Measurements from ENCODE around the gene GIGYF2.
"Not testable (repeated sequence)": the region's sequence is repeated elsewhere in the genome, so short reads cannot be mapped to it uniquely, and the experiment has no call there.

GIGYF2 gene

DNA sequence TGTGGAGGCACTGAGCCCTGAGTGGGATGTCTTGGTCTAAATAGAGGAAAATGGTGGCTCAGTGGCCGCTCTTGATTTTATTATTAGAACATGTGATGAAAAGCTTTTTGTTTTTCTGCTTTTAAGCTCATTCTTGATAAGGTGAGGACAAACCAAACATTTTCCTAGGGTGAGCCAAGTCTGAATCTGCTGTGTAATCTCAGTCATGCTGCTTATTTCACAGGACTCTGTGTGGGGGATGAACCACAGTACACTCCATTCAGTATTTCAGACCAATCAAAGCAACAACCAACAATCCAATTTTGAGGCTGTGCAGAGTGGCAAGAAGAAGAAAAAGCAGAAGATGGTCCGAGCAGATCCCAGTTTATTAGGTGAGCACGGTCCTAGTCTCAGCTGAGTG, 152.9 kb downstream of the GIGYF2 start:
- H3K27me3 ChIP-seq (replicated peaks; ENCODE audit: control insufficient read depth, insufficient read depth, low read length): no peaks in the 10 kb centered on the region
- TF ChIP-seq CTCF (IDR thresholded peaks at IDR 0.05; ENCODE audit: insufficient read depth, low read length, poor library complexity, severe bottlenecking): no peak
- no peak overlapping the region for H3K4me3 ChIP-seq (replicated peaks; ENCODE audit: low read depth, low read length)
- H3K36me3 ChIP-seq (ENCODE audit: control insufficient read depth, insufficient read depth, low read length): peaks cover 19% of the 10 kb centered on the region
- DNase-seq (ENCODE audit: extremely low read depth, insufficient read length): no peak

DNA sequence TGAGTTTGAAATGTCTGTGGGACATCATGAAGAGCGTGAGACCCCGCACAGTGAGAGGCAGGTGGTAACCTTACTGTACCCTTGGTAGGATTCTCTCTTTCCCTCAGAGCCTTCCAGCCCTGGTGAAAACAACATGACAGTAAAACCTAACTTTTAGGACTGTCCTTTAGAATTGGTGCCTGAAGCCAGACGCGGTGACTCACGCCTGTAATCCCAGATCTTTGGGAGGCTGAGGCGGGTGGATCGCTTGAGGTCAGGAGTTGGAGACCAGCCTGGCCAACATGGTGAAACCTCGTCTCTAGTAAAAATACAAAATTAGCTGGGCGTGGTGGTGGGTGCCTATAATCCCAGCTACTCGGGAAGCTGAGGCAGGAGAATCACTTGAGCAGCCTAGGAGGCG, 154.9 kb downstream of the GIGYF2 start:
- DNase-seq (ENCODE audit: extremely low read depth, insufficient read length); H3K27me3 ChIP-seq (replicated peaks; ENCODE audit: control insufficient read depth, insufficient read depth, low read length); H3K4me3 ChIP-seq (replicated peaks; ENCODE audit: low read depth, low read length): not testable (repeated sequence)
- peaks cover 26% of the 10 kb centered on the region for H3K36me3 ChIP-seq (ENCODE audit: control insufficient read depth, insufficient read depth, low read length)

DNA sequence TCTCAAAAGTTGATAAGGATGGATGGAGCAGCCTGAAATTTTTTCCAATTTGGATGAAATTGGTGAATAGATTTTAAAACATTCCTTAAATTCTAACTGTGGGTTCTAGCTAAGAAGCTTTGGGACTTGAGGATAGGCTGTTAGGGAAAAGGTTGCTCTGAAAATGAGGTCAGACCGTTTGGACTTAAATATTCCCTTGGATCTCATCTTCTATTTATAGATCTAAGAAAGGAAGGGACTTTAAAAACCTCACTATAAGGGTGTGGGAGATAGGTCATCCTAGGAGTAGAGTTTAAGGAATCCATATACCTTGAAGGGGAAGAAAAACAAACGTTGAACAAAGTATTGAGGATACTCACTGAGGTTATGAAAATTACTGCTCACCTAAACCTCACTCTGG, 155.5 kb downstream of the GIGYF2 start:
- peaks cover 29% of the 10 kb centered on the region for H3K36me3 ChIP-seq (ENCODE audit: control insufficient read depth, insufficient read depth, low read length)
- no peak overlapping the region for H3K4me3 ChIP-seq (replicated peaks; ENCODE audit: low read depth, low read length)
- no peaks in the 10 kb centered on the region for H3K27me3 ChIP-seq (replicated peaks; ENCODE audit: control insufficient read depth, insufficient read depth, low read length)
- no peak for DNase-seq (ENCODE audit: extremely low read depth, insufficient read length)
- no peak for TF ChIP-seq CTCF (IDR thresholded peaks at IDR 0.05; ENCODE audit: insufficient read depth, low read length, poor library complexity, severe bottlenecking)

GRCh38 chr2:232854082-232854481, 157.0 kb downstream of the GIGYF2 start:
- DNase-seq (ENCODE audit: extremely low read depth, insufficient read length): no peak
- no peak for TF ChIP-seq CTCF (IDR thresholded peaks at IDR 0.05; ENCODE audit: insufficient read depth, low read length, poor library complexity, severe bottlenecking)
- Histone ChIP-seq H3K27me3 (replicated peaks; ENCODE audit: control insufficient read depth, insufficient read depth, low read length) (no peaks in the 10 kb centered on the region), H3K36me3 (ENCODE audit: control insufficient read depth, insufficient read depth, low read length) (peaks cover 30% of the 10 kb centered on the region), H3K4me3 (replicated peaks; ENCODE audit: low read depth, low read length) (no peak overlapping the region)

DNA sequence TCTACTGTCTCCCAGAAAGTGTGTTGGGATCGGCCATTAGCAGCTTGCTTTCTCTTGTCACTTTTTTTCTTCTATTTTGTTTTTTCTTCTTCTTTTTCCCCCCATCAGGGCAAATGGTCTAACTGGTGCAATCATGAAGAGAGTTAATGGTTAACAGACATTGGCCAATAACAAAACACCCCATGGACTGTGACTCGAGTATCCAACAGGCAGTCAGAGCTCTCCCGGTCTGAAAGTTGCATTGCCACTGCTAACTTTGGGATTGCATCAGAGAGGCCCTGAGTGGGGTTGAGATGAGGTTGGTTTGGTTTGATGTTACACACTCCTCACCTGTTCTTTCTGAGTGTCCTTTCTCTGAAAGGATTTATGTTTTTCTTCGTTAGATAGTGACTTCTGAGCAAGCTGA, 160.0 kb downstream of the GIGYF2 start:
- TF ChIP-seq CTCF (IDR thresholded peaks at IDR 0.05; ENCODE audit: insufficient read depth, low read length, poor library complexity, severe bottlenecking): no peak
- Histone ChIP-seq H3K4me3 (replicated peaks; ENCODE audit: low read depth, low read length) (no peak overlapping the region), H3K36me3 (ENCODE audit: control insufficient read depth, insufficient read depth, low read length) (peaks cover 18% of the 10 kb centered on the region), H3K27me3 (replicated peaks; ENCODE audit: control insufficient read depth, insufficient read depth, low read length) (no peaks in the 10 kb centered on the region)
- DNase-seq (ENCODE audit: extremely low read depth, insufficient read length): no peak

DNA sequence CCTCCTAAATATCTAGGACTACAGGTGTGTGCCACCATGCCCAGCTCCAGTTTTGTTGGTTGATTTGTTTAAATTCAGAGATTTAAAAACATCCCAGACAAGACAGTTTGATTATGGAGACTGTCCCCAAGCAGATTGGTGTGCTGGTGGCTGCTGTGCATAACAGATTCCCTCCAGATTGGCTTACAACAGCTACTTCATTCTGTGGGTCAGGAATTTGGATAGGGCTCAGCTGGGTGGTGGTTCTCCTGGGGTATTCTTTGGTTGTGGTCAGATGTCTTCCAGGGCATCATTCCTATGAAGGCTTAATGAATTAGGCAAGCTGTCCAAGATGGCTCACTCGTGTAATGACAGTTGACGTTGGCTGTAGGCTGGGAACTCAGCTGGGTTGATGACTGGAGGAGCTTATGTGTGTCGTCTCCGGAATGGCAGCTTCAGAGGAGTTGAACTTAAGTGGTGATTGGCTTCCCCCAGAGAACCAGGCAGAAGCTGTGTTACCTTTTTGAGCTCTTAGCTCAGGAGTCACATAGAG, 162.3 kb downstream of the GIGYF2 start:
- TF ChIP-seq CTCF (IDR thresholded peaks at IDR 0.05; ENCODE audit: insufficient read depth, low read length, poor library complexity, severe bottlenecking): no peak
- H3K4me3 ChIP-seq (replicated peaks; ENCODE audit: low read depth, low read length): no peak overlapping the region
- peaks cover 16% of the 10 kb centered on the region for H3K36me3 ChIP-seq (ENCODE audit: control insufficient read depth, insufficient read depth, low read length)
- no peaks in the 10 kb centered on the region for H3K27me3 ChIP-seq (replicated peaks; ENCODE audit: control insufficient read depth, insufficient read depth, low read length)
- no peak for DNase-seq (ENCODE audit: extremely low read depth, insufficient read length)

Measured in GM06990 (cell line).